T-helper 2 cell treated with Interferon-gamma antibody and Interleukin-4, amounts not matched to agents 100 ng/mL and 5 ng/mL, for 36 hours (primary cell): ENCODE measurements around the gene SERBP1. TPM values are rescaled to one million over a fixed set of nuclear protein-coding genes. Genes with fewer than 3 reads are reported as not detected.
"Not testable (repeated sequence)": the region's sequence is repeated elsewhere in the genome, so short reads cannot be mapped to it uniquely, and the experiment has no call there.

Experiments
- intact Hi-C: fragments of 100-400 bp; cut with micrococcal nuclease; formaldehyde crosslinking; loops from one replicate; pipeline ENCODE4 v1.15.1; 2023
- total RNA-seq: library from RNA; stranded (reverse); gene quantifications from 2 replicates; pipeline ENCODE4 v1.2.3, GENCODE V29; 2022

SERBP1 gene
- total RNA-seq, result 285 and 291 TPM in 2 replicates

DNA sequence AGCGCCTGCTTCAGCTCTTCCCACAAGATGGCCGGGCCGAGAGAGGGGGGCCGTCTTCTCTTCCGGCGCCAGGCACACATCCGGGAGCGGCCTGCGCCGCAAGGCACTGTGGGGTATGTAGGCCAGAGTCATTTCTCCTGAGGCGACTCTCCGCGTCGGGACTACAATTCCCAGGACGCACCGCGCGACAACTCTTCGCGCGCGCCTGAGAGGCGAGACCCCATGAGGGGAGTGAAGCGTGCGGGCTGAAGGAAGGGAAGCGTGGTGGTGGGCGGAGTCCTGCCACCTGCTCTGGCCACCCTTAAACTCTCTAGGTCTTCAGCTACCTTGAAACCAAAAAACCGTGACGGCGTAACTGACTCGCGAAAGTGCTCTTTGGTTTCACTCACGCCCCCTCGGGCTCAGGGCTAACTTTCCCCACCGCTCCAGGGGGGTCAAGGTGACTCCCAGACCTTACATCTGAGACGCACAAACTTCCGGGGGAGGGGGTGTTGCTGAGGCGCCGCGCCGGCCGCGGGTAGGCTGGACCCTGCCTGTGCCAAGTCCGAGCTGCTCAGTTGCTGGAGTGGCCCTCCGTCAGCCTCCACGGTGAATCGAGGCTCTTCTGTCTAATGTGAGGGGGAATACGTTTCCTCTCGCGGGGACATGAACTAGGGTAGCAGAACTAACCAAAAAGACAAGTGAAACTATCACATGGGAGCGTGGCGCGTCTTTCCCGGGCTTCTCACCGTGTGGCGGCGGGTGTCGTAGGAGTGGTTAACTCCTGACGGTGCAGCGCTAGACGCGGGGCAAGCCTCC lies at the start of gene SERBP1:
SERBP1 (minus strand) TSS at position 45 of the 798 bp plus-strand sequence. CDS start 102 bp downstream, outside the sequence.
- intact Hi-C loops, result loop anchor here (1.0 to 10.0 kb wide), 10 partner anchors 70 to 666 kb away; partner anchors contain the start of genes DNAI4, IL12RB2, MIER1 and SLC35D1

DNA sequence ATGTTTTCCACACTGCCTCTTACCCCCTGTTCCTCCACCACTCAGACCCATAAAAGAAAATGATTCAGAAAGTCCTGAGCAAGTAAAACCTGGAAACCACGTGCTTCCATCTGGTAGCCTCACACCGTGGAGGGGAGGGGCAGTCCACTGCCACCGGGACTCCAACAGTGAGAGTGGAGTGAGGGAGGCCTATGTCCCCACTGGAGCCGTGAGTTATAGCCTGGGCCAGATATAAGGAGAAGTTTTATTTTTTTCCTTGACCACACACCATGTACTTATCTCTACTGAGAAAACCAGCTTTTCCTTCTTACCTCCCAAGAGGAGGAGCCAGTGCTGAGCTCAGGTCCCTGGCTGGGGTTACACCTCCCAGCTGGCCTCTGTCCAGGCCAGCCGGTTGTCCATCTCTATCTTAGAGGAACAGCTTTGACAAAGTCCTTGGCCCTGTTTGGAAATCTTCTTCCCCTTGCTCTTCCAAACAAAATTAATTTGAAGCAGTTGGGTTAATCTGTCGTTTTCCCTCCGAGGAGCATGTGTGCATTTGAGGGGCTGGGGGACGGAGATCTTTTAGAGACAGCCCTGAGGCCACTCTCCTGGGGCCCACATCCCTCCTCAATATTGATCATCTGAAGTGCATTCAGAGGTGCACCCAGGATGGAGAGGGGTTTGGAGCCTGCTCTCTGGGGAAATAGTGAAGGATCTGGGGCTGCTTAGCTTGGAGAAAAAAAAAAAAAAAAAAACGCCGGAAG lies 49.1 kb upstream of the SERBP1 start:
- intact Hi-C loops, result no loop called here

DNA sequence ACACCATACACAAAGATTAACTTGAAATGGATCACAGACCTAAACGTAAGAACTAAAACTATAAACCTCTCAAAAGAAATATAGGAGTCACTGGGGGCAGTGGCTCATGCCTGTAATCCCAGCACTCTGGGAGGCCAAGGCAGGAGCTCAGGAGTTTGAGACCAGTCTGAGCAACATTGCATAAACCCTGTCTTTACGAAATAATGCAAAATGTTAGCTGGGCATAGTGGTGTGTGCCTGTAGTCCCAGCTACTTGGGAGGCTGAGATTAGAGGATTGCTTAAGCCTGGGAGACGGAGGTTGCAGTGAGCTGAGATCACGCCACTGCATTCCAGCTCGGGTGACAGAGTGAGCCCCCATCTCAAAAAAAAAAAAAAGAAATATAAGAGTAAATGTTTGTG lies 46.7 kb upstream of the SERBP1 start:
- intact Hi-C loops, result no loop called here

DNA sequence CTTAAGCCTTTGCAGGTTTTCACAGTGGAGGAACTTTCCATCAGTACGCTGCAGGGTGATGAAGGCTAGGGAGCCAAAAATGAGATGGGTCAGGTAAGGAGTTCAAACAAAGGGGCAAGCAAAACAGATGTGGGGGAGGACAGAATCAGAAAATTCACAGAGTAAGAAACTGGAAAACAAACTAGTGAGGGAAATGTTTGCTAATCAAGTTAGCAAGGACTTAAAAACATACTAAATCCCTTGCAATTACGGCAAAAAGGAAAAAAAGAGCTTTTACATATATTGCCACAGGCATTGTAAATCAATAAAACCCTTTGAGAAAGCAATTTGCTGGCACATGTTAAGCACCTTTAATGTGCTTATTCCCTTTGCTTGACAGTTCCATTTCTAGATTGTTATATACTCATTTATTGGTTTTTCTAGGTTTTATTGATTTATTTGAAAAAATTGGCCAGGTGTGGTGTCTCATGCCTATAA lies 45.8 kb upstream of the SERBP1 start:
- intact Hi-C loops, result no loop called here

DNA sequence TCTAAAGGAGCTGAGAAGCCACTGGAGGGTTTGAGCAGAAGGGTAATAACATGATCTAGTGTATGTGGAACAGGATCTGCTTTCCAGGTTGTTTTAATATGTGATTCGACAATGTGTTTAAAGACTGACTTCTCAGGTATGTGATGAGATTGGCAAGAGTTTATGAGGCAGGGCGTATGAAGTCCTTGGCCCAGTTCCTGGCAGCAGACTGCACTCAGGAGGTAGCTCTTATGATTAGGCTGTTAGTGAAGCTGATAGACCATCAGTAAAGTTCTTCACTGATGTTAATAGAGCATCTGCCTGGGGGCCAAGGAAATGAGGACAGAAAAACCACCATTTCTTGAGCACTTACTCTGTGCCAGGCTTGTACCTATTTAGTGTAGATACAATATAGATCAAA lies 41.9 kb upstream of the SERBP1 start:
- intact Hi-C loops, result no loop called here

DNA sequence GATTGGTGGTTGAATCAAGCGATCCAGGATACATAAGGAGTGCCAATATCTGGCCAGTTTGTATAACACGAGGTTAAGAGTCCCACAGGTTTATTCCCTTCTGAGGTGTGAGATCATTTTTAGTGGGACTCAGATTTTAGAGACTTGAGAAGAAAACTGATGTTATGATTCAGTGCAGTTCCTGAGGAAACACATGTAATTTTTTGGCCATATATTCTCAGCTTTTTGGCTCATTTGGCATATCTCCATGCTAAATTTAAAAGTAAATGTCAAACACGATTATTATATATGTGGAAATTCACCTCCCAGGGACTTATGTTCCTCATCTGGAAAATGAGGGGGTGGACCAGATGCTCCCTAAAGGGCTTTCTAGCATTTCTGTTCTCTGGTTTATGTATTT lies 39.2 kb upstream of the SERBP1 start:
- intact Hi-C loops, result no loop called here

DNA sequence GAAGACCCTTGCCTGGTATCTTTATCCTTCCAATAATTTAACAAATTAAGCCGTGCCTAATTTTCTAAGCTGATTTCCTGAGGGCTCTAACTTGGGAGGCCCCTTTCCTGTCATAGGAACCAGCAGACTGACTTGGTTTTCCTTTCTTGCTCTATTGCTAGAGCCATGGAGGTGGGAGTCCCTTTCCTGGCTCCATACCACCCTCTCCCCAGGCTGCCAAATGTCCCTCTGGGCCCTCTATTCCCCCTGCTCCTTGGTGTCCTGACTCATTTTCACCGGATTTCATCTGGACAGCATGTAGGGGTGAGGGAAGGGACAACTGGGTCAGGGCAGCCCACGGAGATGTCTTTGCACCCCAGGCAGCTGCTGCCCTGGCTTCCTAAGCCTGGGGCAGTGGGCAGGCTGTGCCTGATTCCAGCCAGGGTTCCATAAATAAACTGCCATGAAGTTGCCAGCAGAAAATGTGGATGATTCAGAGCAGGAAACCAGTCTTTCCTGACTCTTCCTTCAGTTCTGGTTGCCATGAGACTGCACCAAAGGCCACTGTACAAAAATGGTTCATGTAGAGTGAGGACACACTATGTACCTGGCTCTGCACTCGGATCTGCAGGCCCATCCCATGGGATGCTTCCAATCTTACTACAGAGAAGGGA lies 38.0 kb upstream of the SERBP1 start:
- intact Hi-C loops, result no loop called here

DNA sequence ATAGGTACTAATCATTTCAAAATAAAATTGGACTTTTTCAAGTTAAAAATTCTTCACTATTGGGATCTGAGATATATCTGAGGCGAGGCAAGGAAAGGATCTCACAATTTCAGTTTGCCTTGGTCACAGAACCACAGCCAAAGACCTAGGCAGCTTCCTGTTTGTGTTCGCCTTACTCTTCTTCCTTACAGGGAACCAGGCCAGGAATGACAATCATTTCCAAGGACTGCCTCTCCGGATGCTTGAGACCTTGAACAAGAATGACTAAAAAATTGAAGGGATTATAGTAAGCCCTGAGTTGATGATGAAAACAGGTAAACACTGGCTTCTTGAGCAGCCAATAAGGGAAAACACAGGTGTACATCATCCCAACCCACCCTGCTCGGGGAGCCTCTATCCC lies 35.2 kb upstream of the SERBP1 start:
- intact Hi-C loops, result no loop called here

DNA sequence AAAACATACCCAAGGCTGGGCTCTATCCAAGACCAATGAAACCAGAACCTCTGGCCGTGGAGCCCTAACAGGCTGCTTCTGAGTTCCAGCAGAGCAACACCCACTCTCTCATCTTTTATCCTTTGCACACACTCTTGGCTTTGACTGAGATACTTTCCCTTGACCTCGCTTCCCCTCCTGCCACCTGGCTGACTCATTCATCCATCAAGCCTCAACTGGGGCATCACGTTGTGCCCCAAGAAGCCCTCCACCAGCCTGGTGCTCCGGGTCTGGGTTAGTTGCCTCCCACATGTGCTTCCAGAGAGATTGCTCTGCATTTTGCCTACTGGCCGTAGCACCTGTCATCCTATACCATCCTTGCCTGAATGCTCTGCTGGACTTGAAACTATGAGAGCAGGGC lies 34.5 kb upstream of the SERBP1 start:
- intact Hi-C loops, result no loop called here

DNA sequence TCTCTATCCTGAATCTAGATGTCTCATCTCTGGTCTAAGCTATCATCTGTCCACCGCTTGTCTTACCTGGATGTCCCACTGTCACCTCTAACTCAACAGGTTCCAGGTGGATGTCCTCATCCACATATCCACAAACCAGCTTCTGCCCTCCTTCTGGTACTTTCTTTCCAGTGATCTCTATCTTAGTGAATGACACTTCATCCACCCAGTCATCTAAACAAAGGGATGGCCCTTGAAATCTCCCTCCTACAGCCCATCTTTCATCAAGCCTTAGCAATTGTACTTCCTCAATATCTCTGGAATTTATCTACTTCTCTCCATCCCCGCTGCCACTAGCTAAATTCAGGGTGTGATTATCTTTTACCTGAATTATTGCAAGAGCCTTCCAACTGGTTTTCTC lies 33.9 kb upstream of the SERBP1 start:
- intact Hi-C loops, result no loop called here

DNA sequence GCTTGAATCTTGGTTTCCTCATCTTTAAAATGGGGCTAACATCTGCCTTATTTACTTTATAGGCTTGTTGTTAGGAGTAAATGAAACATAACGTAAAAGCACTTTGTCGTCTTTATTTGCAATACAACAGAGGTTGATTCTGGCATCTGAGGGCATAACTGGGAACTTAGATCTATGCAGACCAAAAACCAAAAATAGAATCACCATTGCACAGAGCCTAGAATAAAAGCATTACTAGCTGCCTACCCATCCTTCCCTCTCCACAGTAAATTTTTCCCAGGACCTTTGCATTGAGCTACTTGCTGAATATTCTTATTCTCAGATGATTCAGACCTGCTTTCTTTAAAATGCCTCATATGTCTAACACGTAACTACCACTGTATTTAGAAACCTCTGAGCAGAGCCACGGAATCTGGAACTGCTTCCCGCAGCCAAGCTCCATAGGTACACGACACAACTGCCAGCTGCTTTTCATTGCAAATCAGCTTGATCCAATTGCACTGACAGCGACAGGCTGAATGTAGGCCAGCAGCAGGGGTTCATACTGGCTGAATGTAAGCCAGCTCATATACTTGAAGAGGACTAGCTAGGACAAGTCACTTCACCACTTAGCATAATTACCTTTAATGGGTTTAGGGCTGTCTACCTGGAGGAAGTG lies 33.2 kb upstream of the SERBP1 start:
- intact Hi-C loops, result no loop called here

DNA sequence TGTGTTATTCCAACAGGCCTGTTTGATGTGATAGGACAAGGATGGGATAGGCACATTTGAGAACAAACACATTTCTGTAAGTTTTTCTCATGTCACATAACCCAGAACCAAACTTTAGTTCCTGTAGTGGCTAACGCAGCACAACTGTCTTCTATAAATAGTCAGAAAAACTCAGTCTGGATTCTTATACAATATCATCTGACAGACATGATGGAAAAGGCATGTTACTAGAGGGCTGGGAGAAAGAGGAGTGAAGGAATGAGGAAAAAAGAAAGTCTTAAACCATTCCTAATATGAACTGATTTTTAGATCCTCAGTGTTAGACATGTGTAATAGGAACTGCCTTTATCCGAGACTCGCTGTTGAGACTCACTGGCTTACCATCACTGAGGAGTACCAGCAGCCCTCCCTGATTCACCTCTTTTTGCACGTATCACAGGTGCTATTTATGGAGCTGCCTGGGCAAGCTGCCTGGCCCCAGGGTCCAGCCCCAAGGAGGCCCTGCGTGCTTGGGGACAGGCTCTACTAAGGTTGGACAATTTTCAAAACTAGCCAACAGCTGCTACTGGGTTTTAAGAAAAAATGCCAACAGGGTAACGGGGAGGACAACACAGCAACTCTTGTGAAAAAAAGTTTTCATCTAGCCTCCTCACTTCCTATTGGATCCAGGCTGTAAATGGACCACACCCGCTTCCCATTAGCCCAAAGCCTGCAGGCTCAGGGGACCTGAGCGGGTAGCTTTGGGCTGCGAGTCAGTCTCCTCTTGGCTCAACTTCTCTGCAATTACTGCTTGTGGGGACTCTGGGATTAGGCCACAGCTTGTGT lies 30.7 kb upstream of the SERBP1 start:
- intact Hi-C loops, result no loop called here

DNA sequence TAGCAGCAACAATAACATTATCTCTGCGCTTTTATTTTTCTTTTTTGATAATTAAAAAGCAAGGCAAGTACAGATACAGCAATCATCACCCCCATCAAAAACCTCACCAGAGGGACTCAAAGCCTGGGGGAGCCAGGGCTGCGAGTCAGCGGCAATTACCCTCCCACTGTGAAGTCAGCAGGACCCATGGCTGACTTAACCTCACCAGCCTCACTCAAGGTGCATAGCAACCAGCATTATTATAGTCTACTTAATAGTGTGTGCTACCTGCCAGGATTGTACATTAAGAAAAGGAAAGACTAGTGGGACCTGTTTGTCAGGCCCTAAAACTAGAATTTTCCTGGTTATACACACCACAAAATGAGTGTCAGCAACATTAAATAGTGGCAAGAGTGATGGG lies 28.9 kb upstream of the SERBP1 start:
- intact Hi-C loops, result no loop called here

DNA sequence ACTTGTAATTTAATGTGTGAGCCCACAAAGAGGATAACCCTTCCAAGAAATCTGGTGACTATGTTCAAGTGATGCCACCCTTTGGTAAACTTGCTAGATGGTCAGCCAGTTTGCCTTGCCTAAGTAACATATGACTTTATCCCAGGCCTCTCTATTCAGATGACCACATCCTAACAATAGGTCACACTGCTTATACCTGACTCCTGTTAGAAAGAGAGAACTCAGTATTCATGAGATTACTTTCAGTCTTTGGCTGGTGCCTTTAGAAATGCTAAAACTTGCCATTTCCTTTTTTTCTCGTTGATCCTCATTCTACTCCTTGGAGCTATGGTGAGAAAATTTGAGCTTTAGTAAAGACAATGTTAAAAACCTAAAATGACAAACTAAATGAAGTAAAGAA lies 28.5 kb upstream of the SERBP1 start:
- intact Hi-C loops, result no loop called here

DNA sequence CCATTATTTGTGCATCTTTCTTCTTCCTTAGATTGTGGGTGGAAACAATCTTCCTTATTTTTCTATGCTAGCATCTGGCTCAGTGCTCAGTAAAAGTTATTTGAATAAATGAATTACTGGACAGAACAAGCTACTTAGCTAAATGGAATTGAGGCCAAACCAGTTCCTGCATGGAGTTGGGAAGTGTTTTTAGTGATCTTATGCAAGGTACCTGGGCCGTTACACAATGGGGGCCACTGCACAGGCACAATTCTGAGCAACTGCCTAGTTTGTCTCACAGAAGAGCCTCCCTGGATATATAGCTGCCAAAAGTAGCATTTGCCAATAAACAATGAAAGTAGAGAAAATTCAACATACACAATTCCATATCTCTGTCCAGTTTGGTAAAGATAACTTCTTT lies 27.0 kb upstream of the SERBP1 start:
- intact Hi-C loops, result no loop called here

DNA sequence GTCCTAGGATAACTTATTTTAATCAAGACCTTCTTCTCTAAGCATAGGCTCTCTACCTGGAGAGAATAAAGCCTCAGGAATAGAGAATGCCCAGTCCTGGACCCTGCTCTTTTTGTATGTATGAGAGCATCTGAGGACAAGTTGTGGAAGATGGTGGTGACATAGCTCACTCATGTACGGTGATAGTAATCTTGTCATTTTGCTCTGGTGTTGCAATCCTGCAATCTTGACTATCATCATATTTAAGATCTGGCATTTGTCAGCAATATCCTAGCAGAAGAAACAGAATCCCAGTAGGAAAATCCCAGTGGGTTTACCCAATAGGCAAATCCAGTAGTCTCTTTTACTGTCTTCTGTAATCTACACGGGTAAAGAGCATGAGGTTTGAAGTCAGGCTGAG lies 21.6 kb upstream of the SERBP1 start:
- intact Hi-C loops, result no loop called here

DNA sequence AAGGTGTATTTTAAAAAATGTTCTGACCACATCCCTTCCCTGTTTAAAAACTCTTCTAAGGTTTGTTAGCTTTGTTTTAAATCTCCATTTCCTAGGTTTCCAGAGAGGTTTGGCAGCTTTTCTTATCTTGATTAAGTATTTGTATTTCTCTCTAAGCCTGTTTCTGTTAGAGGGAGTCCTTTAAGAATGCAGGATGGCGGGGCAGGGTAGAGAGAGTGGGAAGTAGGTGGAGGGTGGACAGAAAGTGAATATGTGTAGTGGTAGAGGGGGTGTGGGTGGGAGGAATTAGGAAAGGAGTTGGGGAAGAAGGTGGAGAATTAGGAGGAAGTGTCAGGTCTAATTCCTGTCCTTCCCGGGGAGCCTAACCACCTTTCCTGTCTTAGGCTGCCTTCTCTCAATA lies 21.2 kb upstream of the SERBP1 start:
- intact Hi-C loops, result no loop called here

DNA sequence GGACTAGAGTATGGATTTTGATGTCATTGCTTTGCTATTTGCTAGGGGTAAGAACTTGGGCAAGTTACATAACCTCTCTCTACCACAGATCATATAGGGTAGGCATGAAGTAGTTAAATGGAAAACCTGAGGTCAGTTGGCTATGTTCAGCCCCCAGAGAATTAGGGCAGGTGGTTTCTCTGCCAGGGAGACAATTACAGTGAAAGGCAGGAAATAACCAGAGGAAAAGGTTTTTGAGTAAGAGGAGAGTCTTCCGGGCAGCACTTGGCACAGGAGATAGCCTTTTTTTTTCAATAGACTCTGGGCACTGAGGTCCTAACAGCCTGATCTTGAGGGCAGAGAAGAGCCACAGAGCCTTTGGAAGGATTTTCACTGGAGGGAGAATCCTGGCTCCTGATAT lies 16.7 kb upstream of the SERBP1 start:
- intact Hi-C loops, result no loop called here

DNA sequence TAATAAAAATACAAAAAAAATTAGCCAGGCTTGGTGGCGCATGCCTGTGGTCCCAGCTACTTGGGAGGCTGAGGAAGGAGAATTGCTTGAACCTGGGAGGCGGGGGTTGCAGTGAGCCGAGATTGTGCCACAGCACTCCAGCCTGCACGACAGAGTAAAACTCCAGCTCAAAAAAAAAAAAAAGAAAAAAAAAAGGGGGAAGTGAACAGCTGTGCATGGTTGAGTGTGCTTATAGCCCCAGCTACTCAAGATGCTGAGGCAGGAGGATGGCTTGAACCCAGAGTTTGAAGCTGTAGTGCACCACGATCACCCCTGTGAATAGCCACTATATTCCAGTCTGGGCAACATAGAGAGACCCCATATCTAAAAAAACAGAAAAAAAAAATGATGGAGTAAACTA lies 15.8 kb upstream of the SERBP1 start:
- intact Hi-C loops, result not testable (repeated sequence)

DNA sequence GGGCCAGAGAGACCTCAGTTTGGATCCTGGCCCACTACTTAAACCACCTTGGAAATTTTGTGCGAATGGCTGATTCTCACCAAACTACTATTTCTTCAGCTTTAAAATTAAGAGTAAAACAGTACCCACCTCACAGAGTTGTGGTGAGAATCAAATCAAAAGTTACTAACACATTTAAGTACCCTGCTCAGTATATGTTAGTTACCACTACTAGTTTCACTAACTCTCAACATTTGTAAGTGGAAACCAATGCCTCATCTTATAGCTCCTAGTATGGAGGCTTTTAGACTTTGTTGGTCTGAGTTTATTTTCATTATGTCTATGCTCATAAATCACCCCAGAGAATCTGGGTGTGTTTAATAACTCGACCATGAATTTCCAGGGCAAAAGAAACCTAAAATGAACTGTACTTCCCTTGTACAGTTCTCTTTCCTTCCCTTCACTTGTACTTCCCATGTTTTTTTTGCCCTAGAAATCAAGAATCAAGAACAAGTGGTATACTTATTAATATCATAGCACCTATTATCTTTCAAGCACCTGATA lies 11.6 kb upstream of the SERBP1 start:
- intact Hi-C loops, result no loop called here
